Forelimb muscle (tissue), 1 donor: ENCODE measurements around the gene BIVM. TPM values are rescaled to one million over a fixed set of nuclear protein-coding genes. Genes with fewer than 3 reads are reported as not detected.
A peak's percentile ranks its signal among the peaks of the same experiment; 100 is the strongest.

Experiments used
- DNase-seq: peaks from one replicate; pipeline ENCODE4 v3.0.0-alpha.2; 2013; ENCODE audit warnings: low read depth
- polyA plus RNA-seq: library from polyadenylated mRNA; unstranded; fragments of 120-200 nt; gene quantifications from one replicate; pipeline ENCODE4 v1.2.1, GENCODE V29; 2013; ENCODE audit not compliant: insufficient read length

BIVM gene
- polyA plus RNA-seq, 1 donor = 30.2 TPM

DNA sequence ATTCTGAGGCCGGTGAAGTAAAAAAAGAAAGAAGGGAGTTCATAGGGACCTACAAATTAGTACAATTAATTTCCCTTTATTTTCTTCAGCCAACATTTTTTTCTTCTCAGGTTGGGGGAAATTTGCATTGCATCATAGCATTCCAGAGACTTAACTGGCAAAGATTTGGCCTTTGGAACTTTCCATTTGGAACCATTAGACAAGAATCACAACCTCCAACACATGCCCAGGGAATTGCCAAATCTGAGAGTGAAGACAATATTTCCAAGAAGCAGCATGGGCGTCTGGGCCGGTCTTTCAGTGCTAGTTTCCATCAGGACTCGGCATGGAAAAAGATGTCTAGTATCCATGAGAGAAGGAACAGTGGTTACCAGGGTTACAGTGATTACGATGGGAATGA, 40.5 kb downstream of the BIVM start:
- DNase-seq = no peak

DNA sequence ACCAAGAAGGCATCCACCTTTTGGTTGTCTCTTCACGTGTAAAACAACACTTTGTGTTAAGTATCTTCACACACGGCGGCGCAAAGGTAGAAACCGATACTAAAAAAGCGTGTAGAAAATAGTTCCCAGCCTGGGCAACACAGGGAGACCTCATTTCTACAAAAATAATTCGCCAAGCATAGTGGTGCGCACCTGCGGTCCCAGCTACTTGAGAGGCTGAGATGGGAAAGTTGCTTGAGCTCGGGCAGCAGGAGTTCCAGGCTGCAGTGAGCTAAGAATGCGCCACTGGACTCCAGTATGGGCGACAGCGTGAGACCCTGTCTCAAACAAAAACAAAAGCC, 46.3 kb downstream of the BIVM start:
- DNase-seq = no peak

DNA sequence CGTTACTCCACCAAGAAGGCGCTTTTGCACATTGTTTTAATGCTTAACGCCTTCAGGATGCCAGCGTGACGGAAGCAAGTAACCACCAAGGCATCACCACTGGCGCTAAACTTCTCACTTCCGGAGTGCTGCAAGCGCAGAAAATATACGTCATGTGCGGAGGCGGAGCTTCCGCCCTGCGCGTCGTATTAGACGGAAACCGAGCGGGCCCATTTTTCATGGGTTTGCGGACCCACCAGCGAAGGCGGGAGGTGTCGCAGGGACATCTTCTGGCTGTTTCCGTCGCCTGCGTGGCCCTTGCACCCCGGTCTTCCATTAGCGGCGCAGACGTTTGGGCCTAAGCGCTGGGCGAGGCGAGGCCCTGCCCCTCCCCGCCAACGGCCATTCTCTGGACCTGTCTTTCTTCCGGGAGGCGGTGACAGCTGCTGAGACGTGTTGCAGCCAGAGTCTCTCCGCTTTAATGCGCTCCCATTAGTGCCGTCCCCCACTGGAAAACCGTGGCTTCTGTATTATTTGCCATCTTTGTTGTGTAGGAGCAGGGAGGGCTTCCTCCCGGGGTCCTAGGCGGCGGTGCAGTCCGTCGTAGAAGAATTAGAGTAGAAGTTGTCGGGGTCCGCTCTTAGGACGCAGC, 46.8 kb downstream of the BIVM start, which contains the start of gene ERCC5:
TSS of gene ERCC5 (plus strand) at position 403 of the 631 bp plus-strand sequence. CDS start 235 bp downstream, outside the sequence.
- DNase-seq = peak; percentile 97

DNA sequence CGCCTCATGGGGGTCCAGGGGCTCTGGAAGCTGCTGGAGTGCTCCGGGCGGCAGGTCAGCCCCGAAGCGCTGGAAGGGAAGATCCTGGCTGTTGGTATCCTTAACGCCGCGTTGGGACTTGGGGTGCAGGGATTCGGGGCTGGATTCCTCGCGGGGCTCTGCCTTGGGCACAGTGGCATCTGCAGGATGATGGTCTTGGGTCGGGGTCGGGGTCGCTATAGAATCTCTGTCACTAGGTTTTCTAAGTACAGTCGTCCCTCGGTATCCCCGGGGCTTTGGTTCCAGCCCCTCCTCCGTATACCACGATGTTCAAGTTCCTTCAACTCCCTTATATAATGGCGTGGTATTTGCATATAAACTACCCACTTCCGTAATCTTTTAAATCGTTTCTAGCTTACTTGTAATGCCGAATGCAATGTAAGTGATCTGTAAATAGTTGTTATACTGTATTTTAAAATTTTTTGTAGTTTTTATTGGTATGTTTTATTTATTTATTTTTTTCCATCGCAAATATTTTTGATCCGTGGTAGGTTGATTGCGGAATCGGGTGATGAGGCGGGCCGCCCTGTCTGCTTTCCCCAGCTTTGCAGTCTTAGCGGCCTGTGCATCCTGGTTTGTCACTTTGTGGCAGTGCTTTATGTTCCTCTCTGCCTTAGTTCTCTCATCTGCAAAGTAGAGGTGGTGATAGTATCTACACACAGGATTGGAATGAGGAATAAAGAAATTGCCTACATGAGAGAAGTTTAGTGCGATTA, 47.5 kb downstream of the BIVM start:
- DNase-seq = no peak

DNA sequence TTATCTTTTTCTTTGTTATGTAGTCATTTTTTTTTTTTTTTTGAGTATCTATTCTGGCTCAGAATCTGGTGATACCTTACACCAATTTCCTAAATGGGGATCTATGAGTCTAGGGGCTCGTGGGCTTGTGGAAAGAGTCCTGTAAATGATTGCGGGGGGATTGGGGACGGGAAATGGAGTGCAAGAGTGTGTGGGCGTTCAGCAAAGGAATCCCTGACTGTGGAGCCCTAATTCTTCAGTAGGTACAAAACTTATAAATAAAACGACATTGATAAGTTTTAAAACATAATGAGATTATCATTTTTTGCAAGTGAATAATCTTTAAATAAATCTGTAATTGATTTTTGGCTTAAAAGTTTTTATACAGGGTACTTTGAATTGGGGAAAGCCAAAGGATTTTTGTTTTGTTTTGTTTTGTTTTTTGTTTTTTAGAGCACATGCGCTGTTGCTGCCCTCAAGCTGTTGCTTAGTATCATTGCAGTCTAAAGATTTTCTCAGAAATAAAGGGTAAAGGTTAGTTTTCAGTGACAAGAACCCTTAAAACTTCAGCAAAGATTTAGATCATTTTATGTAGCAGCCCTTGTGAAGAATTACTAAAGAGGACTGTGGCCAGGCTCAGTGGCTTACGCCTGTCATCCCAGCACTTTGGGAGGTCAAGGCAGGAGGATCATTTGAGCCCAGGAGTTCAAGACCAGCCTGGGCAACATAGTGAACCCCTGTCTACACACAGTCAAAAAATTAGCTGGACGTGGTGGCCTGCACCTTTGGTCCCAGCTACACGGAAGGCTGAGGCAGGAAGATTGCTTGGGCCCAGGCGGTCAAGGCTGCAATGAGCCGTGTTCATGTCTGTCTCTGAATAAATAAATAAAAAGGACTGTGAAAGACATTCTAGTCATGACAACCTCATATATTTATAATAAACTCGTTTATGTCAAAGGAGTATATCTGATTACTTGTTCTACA, 48.6 kb downstream of the BIVM start:
- DNase-seq = no peak

DNA sequence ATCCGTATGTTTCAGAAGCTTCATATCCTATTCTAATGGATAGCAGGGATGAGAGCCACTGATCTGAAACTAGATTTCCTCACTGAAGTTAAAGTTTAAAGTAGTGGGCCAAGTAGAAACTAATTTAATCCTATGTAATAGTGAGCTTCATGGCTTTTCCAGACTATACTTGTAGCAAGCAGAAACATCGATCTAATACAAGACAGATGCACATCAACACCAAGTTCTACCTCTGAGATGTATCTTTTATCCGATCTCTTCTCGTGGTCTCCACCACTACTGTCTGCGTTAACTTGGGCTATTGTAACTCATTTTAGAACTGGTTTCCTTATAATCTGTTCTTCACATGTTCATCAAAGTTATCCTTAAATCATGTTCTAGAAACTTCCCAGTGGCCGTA, 50.0 kb downstream of the BIVM start:
- no peak for DNase-seq

DNA sequence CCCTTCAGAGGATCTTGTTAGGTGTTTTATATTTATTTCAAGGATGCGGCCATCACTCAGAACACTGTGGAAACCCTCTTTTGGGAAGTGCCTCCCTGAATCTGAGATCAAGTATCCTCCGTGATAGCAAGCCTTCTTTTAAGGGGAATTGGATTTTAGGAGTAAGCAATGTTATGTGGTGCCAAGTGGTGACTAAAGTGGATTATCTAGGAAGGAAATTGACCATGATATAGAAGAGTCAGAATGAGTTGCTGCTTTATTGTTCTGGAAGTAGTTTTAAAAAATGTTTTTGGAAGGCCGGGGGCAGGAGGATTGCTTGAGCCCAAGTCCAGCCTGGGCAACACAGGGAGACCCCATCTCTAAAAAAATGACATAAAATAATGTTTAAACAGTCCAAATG, 53.6 kb downstream of the BIVM start:
- DNase-seq = no peak

DNA sequence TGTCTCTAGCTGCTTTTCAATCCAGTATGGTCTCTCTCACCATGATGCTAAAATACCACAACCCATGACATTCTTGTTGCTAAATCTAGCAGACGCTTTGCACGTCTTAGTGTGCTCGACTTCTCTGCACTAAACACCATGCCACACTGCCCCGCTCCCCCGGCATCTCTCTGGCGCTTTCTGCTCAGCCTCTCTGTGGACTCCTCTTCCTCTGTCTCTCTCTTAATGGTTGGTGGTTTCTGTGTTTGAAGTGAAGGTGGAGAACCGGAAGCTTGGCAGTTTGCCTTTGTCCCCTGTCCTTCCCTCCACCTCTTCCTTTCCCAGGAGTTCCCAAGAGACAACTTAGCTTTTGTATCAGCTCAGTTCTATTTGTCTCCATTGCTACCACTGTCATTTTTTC, 55.8 kb downstream of the BIVM start:
- DNase-seq = no peak

DNA sequence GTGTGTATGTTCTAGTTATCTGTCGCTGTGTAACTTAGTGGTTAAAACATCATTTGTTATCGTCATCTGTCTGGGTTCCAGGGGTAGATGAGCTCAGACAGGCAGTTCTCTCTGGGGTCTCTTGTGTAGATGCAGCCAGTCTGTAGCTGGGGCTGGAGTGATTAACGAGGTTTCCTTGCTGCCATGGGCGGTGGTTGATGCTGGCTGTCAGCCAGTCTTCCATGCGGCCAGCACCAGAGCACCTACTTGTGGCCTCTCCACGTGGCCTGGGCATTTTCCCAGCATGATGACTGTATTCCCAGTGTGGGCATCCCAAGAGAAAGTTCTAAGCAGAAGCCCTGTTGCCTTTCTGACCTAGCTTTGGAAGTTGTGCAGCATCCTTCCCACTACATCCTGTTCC, 57.6 kb downstream of the BIVM start:
- DNase-seq = no peak

DNA sequence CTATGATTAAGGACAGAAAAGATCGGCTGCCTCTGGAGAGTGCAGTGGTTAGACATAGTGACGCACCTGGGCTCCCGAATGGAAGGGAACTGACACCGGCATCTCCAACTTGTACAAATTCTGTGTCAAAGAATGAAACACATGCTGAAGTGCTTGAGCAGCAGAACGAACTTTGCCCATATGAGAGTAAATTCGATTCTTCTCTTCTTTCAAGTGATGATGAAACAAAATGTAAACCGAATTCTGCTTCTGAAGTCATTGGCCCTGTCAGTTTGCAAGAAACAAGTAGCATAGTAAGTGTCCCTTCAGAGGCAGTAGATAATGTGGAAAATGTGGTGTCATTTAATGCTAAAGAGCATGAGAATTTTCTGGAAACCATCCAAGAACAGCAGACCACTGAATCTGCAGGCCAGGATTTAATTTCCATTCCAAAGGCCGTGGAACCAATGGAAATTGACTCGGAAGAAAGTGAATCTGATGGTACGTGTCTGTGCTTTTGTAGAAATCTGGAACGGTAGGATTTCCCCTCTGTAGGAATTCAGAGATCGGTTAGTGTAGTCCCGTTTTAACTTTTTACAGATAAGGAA, 63.8 kb downstream of the BIVM start:
- no peak for DNase-seq

DNA sequence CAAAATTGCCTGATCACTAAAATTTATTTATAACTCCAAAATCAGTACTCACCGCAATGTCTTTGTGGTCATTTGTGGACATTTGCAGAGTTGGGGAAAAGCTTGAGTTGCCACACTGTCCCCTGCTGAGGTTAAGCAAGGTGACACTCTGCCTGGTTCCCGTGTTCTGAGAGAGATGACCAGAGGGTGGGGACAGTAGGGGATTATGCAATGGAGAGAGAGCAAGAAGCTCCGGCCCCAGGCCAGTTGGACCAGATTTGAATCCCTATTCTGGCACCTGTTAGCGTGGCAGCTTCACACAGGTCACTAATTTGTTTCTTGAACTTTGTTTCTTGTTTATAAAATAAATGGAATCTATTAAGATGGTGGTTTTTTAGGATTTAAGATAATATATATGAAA, 64.7 kb downstream of the BIVM start:
- no peak for DNase-seq

DNA sequence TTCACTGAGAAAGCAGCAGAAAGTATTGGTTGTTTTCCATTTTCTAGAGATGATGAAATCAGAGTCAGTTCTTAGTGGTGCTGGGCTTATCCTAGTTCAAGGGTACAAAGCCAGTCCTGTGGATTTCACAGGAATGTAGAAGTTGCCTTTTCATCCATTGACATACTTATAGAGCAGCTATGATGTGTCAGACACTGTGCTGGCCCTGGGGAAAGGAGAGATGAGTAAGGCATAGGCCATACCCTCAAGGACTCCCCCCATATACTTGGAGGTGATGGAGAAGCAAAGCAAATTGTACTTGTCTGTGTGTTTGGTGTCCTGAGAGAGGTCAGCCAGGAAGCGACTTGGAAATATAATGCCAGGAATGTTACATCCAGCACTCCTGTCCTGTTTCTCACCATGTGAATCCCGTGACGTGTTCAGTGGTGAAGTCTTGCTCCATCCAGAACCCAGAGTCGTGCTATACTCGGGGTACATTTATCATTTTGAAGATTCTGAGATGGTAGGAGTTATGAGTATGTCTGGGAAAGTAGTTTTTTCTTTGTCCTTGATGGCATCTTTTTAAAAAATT, 69.5 kb downstream of the BIVM start:
- DNase-seq = no peak

DNA sequence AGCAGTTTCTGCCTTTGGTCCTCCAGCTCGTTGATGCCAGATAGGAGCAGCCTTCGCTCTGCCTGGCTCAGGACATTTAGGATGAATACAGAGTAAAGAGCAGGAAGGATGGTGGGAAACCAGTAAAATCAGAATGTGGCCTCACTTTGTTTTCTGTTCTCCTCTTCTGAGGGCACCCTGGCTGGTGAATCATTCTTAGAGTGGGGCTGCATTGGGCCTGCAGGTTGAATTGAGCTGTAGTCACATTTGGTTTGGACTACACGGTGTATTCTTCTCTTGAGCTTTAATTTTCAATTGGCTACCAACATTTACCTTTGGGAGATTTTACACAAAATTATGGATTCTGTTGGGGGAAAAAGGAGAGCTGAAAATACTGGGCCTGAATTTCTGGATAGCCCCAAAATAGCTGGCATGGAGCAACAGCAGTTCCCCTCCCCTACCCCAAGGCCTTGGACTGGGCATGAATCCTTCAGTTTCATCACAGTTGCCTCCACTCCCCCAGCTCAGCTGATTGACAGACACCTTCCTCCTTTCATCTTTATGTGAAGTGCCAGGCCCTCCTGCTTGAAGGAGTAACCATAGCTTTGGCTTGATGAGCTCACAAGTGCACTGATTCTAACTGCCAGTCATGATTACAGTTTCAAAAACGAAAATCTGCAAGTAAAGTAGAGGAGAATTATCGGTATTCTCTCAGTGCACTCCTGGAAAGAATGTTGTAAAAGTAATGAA, 71.2 kb downstream of the BIVM start:
- no peak for DNase-seq

DNA sequence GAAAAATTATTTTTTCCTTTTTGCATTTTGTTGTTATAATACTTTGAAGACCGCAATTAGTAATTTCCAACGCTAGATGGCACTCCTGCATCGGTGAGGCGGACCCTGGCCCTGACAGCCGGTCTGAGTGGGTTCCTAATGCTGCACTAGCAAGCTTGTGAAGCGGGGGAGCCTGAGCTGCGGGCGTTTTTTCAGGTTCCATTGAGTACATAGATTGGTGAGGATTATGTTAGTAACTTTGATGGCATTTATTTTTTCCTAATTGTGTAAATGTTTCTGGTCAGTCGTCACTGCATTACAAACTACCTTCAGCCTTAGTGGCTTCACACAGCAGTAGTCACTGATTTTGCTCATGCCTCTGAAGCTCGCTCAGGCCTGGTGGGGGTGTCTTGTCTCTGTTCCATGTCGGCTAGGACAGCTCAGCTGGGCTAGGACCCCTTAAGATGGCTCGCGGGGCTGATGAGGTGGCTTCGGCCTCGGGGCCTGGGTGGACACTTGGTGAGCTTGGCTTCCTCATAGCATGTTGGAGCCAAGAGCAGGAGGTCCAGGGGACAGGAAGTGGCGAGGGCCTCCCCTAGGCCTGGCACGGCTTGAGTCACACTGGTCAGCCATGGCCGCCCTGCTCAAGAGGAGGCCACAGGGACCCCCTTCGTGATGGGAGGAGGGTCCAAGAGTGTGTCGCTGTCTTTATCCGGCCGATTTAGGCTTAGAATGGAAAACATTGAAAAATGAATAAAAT, 71.9 kb downstream of the BIVM start:
- no peak for DNase-seq

DNA sequence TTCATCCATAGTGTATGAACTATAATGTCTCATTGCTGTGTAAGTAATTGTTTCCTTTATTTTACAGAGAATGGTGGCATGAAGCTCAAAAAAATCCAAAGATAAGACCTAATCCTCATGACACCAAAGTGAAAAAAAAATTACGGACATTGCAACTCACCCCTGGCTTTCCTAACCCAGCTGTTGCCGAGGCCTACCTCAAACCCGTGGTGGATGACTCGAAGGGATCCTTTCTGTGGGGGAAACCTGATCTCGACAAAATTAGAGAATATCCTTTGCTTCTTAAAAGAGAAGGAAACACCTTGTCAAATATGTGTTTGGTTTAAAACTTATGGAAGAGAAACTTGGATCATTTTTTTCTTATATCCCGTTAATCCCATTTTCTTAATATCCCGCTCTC, 73.2 kb downstream of the BIVM start:
- DNase-seq = no peak

DNA sequence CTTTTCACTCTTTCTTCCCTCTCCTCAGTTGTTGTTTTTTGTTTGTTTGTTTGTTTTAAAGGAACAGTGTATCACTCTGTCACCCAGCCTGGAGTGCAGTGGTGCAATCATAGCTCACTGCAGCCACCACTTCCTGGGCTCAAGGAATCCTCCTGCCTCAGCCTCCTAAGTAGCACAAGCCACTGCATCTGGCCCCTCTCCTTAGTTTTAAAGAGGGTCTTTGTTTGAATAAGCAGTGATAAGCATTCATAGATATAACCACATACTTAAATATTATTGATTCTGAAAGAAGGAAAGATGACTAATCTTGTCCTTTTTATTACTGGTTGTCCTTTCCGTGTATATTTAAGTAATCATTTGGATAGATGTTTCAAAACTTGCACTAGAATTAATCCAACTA, 73.6 kb downstream of the BIVM start:
- no peak for DNase-seq

DNA sequence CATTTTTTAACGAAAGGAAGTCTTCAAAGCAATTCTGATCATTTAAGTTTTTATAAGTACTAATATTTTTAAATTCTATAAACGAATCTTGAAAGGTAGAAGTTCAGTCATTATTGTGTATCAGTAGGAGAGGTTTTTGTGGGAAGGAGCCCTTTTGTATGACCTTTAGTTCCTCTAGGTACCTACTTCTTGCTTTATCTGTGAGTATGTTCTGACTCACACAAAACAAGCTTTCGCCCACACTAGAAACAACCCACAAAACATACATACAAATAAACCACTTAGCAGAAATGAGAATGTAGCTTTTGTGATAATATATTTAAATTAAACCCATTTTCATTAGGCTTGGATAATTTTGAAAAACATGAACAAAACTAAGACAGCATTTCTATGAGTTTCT, 74.7 kb downstream of the BIVM start:
- no peak for DNase-seq

DNA sequence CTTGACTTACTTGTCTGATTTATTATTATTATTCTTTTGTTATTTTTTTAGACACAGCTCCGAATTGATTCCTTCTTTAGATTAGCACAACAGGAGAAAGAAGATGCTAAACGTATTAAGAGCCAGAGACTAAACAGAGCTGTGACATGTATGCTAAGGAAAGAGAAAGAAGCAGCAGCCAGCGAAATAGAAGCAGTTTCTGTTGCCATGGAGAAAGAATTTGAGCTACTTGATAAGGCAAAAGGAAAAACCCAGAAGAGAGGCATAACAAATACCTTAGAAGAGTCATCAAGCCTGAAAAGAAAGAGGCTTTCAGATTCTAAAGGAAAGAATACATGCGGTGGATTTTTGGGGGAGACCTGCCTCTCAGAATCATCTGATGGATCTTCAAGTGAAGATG, 76.3 kb downstream of the BIVM start:
- no peak for DNase-seq

DNA sequence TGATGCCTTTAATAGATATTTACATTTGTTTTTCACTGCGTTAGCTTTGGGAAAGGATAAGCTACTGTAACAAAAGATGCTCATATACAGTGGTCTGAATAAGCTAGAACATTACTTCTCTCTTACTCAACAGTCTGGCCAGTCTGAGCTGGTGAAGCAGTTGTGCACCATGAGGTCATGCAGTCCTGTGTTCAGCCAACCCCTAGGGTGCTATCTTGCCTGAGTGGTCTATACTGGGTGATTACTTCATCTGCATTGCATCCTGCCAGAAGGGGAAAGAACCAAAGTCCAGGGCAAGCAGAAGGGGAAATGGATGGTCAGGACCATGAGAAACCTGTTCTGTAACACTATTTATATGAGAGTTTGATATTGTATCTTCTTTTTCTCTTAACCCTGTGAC, 78.4 kb downstream of the BIVM start:
- no peak for DNase-seq

DNA sequence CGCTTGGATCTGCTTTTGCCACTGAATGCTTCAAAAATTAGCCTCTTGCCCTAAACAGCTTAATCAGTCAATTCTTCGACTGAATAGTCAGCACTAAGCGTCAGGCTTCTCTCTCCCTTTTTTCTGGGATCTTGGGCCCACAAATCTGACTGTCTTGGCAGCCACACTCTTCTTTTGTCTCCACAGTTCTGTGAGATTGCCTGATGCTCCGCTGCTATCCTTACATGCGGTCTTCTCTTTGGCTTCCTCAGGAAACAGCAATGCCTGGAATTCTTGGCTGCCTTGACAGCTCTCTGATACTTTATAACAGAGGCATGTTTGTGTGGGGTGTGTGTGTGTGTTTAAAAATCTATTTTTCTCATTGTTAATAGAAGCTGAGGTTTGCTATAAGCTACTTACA, 79.6 kb downstream of the BIVM start:
- no peak for DNase-seq
